Measurements from ENCODE around the gene LRIG2. TPM values are rescaled to one million over a fixed set of nuclear protein-coding genes. Genes with fewer than 3 reads are reported as not detected.

The LRIG2 gene
- total and polyA plus RNA-seq, 2 donors from 2014 or later, result 3.6 to 17.4 TPM

DNA sequence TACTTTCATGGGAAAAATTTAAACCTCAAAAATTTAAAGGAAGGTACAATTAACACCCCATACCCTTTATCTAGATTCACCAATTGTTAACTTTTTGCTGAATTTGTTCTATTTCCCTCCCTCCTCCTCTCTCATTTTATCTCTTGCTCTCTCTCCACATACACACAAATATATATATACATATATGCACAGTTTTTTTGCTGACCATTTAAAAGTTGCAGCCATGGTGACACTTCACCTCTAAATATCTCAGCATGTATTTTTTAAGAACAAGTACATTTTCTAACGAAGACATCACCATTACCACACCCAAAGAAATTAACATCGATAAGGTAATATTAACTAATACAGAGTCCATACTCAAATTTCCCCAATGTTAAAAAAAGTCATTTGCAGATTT is 33.9 kb downstream of the LRIG2 start:
- intact Hi-C loops (cut with DNase I), result no loop called here
- H3K4me1 ChIP-seq (ENCODE audit: control insufficient read depth in 2 of 3, insufficient read depth in 2 of 3, low read depth in 1 of 3, low read length in 3 of 3), result no peaks in the 10 kb centered on the region
- TF ChIP-seq, protein P1, sequence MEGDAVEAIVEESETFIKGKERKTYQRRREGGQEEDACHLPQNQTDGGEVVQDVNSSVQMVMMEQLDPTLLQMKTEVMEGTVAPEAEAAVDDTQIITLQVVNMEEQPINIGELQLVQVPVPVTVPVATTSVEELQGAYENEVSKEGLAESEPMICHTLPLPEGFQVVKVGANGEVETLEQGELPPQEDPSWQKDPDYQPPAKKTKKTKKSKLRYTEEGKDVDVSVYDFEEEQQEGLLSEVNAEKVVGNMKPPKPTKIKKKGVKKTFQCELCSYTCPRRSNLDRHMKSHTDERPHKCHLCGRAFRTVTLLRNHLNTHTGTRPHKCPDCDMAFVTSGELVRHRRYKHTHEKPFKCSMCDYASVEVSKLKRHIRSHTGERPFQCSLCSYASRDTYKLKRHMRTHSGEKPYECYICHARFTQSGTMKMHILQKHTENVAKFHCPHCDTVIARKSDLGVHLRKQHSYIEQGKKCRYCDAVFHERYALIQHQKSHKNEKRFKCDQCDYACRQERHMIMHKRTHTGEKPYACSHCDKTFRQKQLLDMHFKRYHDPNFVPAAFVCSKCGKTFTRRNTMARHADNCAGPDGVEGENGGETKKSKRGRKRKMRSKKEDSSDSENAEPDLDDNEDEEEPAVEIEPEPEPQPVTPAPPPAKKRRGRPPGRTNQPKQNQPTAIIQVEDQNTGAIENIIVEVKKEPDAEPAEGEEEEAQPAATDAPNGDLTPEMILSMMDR (IDR thresholded peaks at IDR 0.05; ENCODE audit: borderline replicate concordance, extremely low read depth, insufficient read depth), result no peak
- no peaks in the 10 kb centered on the region for H3K9me3 ChIP-seq (ENCODE audit: control insufficient read depth in 2 of 3, insufficient read depth in 1 of 3, low read length in 3 of 3)
- no peak overlapping the region for H3K4me3 ChIP-seq (ENCODE audit: low read length in 3 of 3)
- H3K9ac ChIP-seq (ENCODE audit: low read length in 3 of 3), result no peak overlapping the region
- no peaks in the 10 kb centered on the region for H3K27me3 ChIP-seq (ENCODE audit: control insufficient read depth, insufficient read depth, low read length)
- no peak overlapping the region for H3K27ac ChIP-seq (ENCODE audit: low read depth in 2 of 2, low read length in 2 of 2)
- H3K36me3 ChIP-seq (ENCODE audit: control insufficient read depth in 2 of 3, insufficient read depth in 3 of 3, low read length in 3 of 3), result peaks cover 6 to 42% (median 35%) of the 10 kb centered on the region in 3 donors
- no peak for DNase-seq
- FAIRE-seq, result no peak

DNA sequence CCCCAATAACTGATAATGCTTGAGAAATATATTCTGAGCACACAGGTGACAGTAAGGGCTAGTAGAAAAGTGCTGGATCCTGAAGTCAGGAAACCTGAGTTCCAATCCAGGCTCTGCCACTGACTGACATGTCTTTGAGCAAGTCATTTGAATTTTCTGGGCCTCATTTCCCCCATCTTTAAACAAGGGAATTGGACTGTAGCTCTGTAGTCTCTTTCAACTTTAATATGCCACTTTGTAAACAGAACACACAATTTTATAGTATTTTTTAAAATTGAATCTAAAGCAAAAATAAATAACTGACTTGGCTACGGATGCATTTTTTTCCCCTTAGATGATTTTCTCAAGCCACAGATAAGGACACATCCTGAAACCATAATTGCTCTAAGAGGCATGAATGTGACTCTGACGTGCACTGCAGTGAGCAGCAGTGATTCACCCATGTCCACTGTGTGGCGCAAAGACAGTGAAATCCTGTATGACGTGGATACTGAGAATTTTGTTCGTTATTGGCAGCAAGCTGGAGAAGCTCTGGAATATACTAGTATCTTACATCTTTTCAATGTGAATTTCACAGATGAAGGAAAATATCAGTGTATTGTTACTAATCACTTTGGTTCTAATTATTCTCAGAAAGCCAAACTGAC is 37.0 kb downstream of the LRIG2 start:
- no peaks in the 10 kb centered on the region for H3K9me3 ChIP-seq (ENCODE audit: control insufficient read depth in 2 of 3, insufficient read depth in 1 of 3, low read length in 3 of 3)
- no peak overlapping the region for H3K4me3 ChIP-seq (ENCODE audit: low read length in 3 of 3)
- intact Hi-C loops (cut with DNase I), result no loop called here
- H3K27ac ChIP-seq (ENCODE audit: low read depth in 2 of 2, low read length in 2 of 2), result no peak overlapping the region
- no peaks in the 10 kb centered on the region for H3K4me1 ChIP-seq (ENCODE audit: control insufficient read depth in 2 of 3, insufficient read depth in 2 of 3, low read depth in 1 of 3, low read length in 3 of 3)
- H3K9ac ChIP-seq (ENCODE audit: low read length in 3 of 3), result no peak overlapping the region
- DNase-seq, result peak in 1 of 5 donors; percentile 9
- FAIRE-seq, result no peak
- H3K36me3 ChIP-seq (ENCODE audit: control insufficient read depth in 2 of 3, insufficient read depth in 3 of 3, low read length in 3 of 3), result peaks cover 11 to 37% (median 36%) of the 10 kb centered on the region in 3 donors
- TF ChIP-seq, protein P1 (IDR thresholded peaks at IDR 0.05; ENCODE audit: borderline replicate concordance, extremely low read depth, insufficient read depth), result no peak
- no peaks in the 10 kb centered on the region for H3K27me3 ChIP-seq (ENCODE audit: control insufficient read depth, insufficient read depth, low read length)

DNA sequence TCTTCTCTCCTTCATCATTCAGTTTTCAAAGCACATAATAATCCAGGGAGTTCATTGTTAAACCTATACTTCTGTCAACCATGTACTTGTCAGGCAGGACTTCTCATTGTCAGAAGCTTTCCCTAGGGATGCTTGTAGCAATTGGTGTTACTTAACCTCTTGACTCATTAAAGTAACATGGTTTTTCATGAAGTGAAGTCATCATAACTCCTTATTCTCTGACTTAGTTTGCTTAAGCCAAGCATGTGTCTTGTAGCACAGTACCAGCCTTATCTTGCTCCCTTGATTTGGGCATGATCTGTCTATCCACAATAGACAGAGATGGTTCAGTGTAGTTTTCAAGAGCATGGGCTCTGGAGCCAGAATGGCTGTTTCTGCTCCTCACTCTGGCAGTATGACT is 45.3 kb downstream of the LRIG2 start:
- TF ChIP-seq, protein P1 (IDR thresholded peaks at IDR 0.05; ENCODE audit: borderline replicate concordance, extremely low read depth, insufficient read depth), result no peak
- peaks cover 18 to 51% (median 29%) of the 10 kb centered on the region in 3 donors for H3K36me3 ChIP-seq (ENCODE audit: control insufficient read depth in 2 of 3, insufficient read depth in 3 of 3, low read length in 3 of 3)
- H3K27ac ChIP-seq (ENCODE audit: low read depth in 2 of 2, low read length in 2 of 2), result no peak overlapping the region
- no peaks in the 10 kb centered on the region for H3K4me1 ChIP-seq (ENCODE audit: control insufficient read depth in 2 of 3, insufficient read depth in 2 of 3, low read depth in 1 of 3, low read length in 3 of 3)
- FAIRE-seq (no peak), DNase-seq (no peak)
- no peaks in the 10 kb centered on the region for H3K27me3 ChIP-seq (ENCODE audit: control insufficient read depth, insufficient read depth, low read length)
- intact Hi-C loops (cut with DNase I), result no loop called here
- no peak overlapping the region for H3K4me3 ChIP-seq (ENCODE audit: low read length in 3 of 3)
- H3K9ac ChIP-seq (ENCODE audit: low read length in 3 of 3), result no peak overlapping the region
- no peaks in the 10 kb centered on the region for H3K9me3 ChIP-seq (ENCODE audit: control insufficient read depth in 2 of 3, insufficient read depth in 1 of 3, low read length in 3 of 3)

DNA sequence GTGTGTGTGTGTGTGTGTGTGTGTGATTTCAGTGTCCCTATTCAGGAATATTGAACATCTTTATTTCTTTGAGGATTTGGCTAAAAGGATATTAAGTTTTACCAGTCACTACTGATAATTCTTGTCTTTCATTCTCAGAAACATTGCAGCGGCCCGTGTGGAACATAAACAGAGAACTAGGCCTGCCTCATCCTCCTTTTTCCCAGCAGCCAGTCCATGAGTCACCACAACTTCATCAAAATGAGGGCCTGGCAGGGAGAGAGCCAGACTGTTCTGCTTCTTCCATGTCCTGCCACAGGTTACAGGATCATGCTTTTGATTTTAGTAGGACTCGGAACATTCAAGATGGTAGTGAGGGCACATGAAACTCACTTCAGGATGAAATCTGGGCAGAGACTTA is 50.7 kb downstream of the LRIG2 start:
- no peaks in the 10 kb centered on the region for H3K4me1 ChIP-seq (ENCODE audit: control insufficient read depth in 2 of 3, insufficient read depth in 2 of 3, low read depth in 1 of 3, low read length in 3 of 3)
- H3K27ac ChIP-seq (ENCODE audit: low read depth in 2 of 2, low read length in 2 of 2), result no peak overlapping the region
- no peaks in the 10 kb centered on the region for H3K27me3 ChIP-seq (ENCODE audit: control insufficient read depth, insufficient read depth, low read length)
- H3K9me3 ChIP-seq (ENCODE audit: control insufficient read depth in 2 of 3, insufficient read depth in 1 of 3, low read length in 3 of 3), result no peaks in the 10 kb centered on the region
- peaks cover 8 to 47% (median 21%) of the 10 kb centered on the region in 3 donors for H3K36me3 ChIP-seq (ENCODE audit: control insufficient read depth in 2 of 3, insufficient read depth in 3 of 3, low read length in 3 of 3)
- TF ChIP-seq, protein P1 (IDR thresholded peaks at IDR 0.05; ENCODE audit: borderline replicate concordance, extremely low read depth, insufficient read depth), result no peak
- FAIRE-seq (no peak), DNase-seq (no peak)
- no peak overlapping the region for H3K4me3 ChIP-seq (ENCODE audit: low read length in 3 of 3)
- intact Hi-C loops (cut with DNase I), result no loop called here
- no peak overlapping the region for H3K9ac ChIP-seq (ENCODE audit: low read length in 3 of 3)

All from kidney (tissue), 14 donors.